Panc1 (cell line): Measurements from ENCODE around the gene PRDX6. TPM values are rescaled to one million over a fixed set of nuclear protein-coding genes. Genes with fewer than 3 reads are reported as not detected.

Experiments
- ATAC-seq: fragments of 200-7000 bp; cut with Tn5 transposase; 2 replicates; pipeline ENCODE4 v1.9.1; 2020; ENCODE audit warnings: mild to moderate bottlenecking, moderate library complexity
- BruUV-seq: library from RNA; stranded (reverse); fragments of 400-500 nt; replicated peaks from 2 replicates; lab custom pipeline; 2021; lab: Mats Ljungman, UMichigan
- CTCF ChIA-PET: fragments of 300-600 bp; sonication (Branson Sonifier 250); formaldehyde crosslinking; loops from one replicate; lab custom pipeline; 2022; ENCODE audit warnings: antibody characterized with exemption; lab: Charles Lee
- POLR2A ChIA-PET: fragments of 300-600 bp; sonication (Branson Sonifier 250); formaldehyde crosslinking; loops from one replicate; lab custom pipeline; 2022; ENCODE audit warnings: antibody characterized with exemption; lab: Charles Lee
- DNase-seq: peaks from one replicate; pipeline ENCODE4 v3.0.0-alpha.2; 2010; ENCODE audit warnings: low read depth, low spot score
- H3K27ac ChIP-seq: 2 replicates; pipeline ENCODE4 v1.5.1; 2011; ENCODE audit warnings: mild to moderate bottlenecking, low read length, inconsistent platforms
- H3K27me3 ChIP-seq: fragments of 200-500 bp; sonication (Bioruptor generic); 2 replicates; pipeline ENCODE4 v1.6.0; 2014; ENCODE audit warnings: low read length, inconsistent platforms; ENCODE audit not compliant: control insufficient read depth, insufficient read depth
- H3K36me3 ChIP-seq: fragments of 200-500 bp; sonication (Bioruptor generic); 2 replicates; pipeline ENCODE4 v1.5.1; 2014; ENCODE audit warnings: inconsistent platforms, mild to moderate bottlenecking, low read length, moderate library complexity; ENCODE audit not compliant: control insufficient read depth, insufficient read depth
- H3K4me1 ChIP-seq: 2 replicates; pipeline ENCODE4 v1.5.1; 2011; ENCODE audit warnings: inconsistent platforms, mild to moderate bottlenecking, low read length, moderate library complexity; ENCODE audit not compliant: control insufficient read depth, insufficient read depth
- H3K4me3 ChIP-seq, 2 experiments: 2 replicates each; pipeline ENCODE4 v1.5.1; 2011 to 2012; ENCODE audit warnings: low read depth in 2 of 2, low read length in 2 of 2, mild to moderate bottlenecking in 2 of 2, inconsistent platforms in 1 of 2, moderate library complexity in 1 of 2
- H3K9me3 ChIP-seq: fragments of 200-500 bp; sonication (Bioruptor generic); 2 replicates; pipeline ENCODE4 v1.5.1; 2014; ENCODE audit warnings: low read depth, mild to moderate bottlenecking, inconsistent platforms, low read length, moderate library complexity; ENCODE audit not compliant: control insufficient read depth, insufficient read depth
- POLR2AphosphoS5 ChIP-seq: IDR thresholded peaks from 2 replicates; pipeline ENCODE4 v1.6.1; 2012; ENCODE audit warnings: mild to moderate bottlenecking, low read depth, low read length, moderate library complexity
- SIN3A ChIP-seq: IDR thresholded peaks from 2 replicates; pipeline ENCODE4 v1.6.1; 2012; ENCODE audit warnings: low read depth, mild to moderate bottlenecking, low read length, moderate library complexity, borderline replicate concordance; ENCODE audit not compliant: insufficient read depth
- TCF7L2 ChIP-seq: IDR thresholded peaks from 2 replicates; pipeline ENCODE4 v1.6.1; 2011; ENCODE audit warnings: mild to moderate bottlenecking, low read depth, low read length, inconsistent platforms
- in situ Hi-C: cut with HindIII; loops from 2 replicates; pipeline ENCODE4 v1.10.0; 2016; ENCODE audit warnings: low sequenced_read_pairs, low pct_unique_long_range_greater_than_20kb
- intact Hi-C: fragments of 100-400 bp; cut with micrococcal nuclease; formaldehyde crosslinking; loops from one replicate; pipeline ENCODE4 v1.10.0; 2022; ENCODE audit not compliant: unreplicated experiment
- total RNA-seq: library from RNA; stranded (reverse); gene quantifications from one replicate; pipeline ENCODE4 v1.2.1, GENCODE V29; 2021; ENCODE audit not compliant: unreplicated experiment
- TF ChIP-seq, protein P1 (sequence below): fragments of 450-650 bp; IDR thresholded peaks from 2 replicates; pipeline ENCODE4 v1.5.1; 2017; ENCODE audit warnings: mild to moderate bottlenecking
- TF ChIP-seq, protein P2 (sequence below), 2 experiments: IDR thresholded peaks; 2 replicates each; pipeline ENCODE4 v1.6.1; 2011 to 2012; ENCODE audit warnings: low read depth in 2 of 2, control low read depth in 1 of 2, low read length in 1 of 2, mild to moderate bottlenecking in 1 of 2, moderate library complexity in 1 of 2; ENCODE audit not compliant: insufficient read depth in 1 of 2

PRDX6 gene
- total RNA-seq, 1 experiment from 2014 or later = 157 TPM

DNA sequence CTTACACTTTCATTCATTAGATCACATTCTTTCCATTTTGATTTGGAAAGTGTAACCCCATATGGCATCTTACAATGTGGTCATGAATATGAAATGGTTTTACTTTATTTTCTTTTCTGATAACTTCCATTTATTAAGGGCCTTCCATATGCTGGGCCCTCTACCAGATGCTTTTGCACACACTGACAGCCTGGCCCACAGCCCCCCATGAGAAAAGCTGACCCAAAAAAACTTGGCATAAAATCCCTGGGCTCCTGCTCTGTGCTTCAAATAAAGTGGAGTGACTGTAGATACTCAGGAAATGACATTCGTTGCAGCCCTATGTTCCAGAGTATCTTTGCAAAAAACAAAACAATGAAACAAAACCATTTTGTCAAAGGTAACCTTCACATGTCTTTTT lies 48.8 kb downstream of the PRDX6 start:
- no peak for ATAC-seq
- no peaks in the 10 kb centered on the region for H3K4me1 ChIP-seq
- no peak for DNase-seq
- in situ Hi-C loops (no loop called here), intact Hi-C loops (no loop called here)
- CTCF ChIA-PET = no interaction called here
- TF ChIP-seq POLR2AphosphoS5 (no peak), SIN3A (no peak), TCF7L2 (no peak)
- TF ChIP-seq, protein P1, sequence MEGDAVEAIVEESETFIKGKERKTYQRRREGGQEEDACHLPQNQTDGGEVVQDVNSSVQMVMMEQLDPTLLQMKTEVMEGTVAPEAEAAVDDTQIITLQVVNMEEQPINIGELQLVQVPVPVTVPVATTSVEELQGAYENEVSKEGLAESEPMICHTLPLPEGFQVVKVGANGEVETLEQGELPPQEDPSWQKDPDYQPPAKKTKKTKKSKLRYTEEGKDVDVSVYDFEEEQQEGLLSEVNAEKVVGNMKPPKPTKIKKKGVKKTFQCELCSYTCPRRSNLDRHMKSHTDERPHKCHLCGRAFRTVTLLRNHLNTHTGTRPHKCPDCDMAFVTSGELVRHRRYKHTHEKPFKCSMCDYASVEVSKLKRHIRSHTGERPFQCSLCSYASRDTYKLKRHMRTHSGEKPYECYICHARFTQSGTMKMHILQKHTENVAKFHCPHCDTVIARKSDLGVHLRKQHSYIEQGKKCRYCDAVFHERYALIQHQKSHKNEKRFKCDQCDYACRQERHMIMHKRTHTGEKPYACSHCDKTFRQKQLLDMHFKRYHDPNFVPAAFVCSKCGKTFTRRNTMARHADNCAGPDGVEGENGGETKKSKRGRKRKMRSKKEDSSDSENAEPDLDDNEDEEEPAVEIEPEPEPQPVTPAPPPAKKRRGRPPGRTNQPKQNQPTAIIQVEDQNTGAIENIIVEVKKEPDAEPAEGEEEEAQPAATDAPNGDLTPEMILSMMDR = no peak
- TF ChIP-seq, protein P2, sequence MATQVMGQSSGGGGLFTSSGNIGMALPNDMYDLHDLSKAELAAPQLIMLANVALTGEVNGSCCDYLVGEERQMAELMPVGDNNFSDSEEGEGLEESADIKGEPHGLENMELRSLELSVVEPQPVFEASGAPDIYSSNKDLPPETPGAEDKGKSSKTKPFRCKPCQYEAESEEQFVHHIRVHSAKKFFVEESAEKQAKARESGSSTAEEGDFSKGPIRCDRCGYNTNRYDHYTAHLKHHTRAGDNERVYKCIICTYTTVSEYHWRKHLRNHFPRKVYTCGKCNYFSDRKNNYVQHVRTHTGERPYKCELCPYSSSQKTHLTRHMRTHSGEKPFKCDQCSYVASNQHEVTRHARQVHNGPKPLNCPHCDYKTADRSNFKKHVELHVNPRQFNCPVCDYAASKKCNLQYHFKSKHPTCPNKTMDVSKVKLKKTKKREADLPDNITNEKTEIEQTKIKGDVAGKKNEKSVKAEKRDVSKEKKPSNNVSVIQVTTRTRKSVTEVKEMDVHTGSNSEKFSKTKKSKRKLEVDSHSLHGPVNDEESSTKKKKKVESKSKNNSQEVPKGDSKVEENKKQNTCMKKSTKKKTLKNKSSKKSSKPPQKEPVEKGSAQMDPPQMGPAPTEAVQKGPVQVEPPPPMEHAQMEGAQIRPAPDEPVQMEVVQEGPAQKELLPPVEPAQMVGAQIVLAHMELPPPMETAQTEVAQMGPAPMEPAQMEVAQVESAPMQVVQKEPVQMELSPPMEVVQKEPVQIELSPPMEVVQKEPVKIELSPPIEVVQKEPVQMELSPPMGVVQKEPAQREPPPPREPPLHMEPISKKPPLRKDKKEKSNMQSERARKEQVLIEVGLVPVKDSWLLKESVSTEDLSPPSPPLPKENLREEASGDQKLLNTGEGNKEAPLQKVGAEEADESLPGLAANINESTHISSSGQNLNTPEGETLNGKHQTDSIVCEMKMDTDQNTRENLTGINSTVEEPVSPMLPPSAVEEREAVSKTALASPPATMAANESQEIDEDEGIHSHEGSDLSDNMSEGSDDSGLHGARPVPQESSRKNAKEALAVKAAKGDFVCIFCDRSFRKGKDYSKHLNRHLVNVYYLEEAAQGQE (IDR thresholded peaks at IDR 0.05; ENCODE audit: insufficient read depth in 1 of 2, low read depth in 2 of 2, low read length in 1 of 2) = no peak
- H3K27me3 ChIP-seq = no peaks in the 10 kb centered on the region; the same call in 1 of the 2 replicates
- no peaks in the 10 kb centered on the region for H3K9me3 ChIP-seq
- H3K4me3 ChIP-seq = no peak overlapping the region
- BruUV-seq = no TSS peak
- POLR2A ChIA-PET = no interaction called here
- no peaks in the 10 kb centered on the region for H3K36me3 ChIP-seq
- no peak overlapping the region for H3K27ac ChIP-seq

DNA sequence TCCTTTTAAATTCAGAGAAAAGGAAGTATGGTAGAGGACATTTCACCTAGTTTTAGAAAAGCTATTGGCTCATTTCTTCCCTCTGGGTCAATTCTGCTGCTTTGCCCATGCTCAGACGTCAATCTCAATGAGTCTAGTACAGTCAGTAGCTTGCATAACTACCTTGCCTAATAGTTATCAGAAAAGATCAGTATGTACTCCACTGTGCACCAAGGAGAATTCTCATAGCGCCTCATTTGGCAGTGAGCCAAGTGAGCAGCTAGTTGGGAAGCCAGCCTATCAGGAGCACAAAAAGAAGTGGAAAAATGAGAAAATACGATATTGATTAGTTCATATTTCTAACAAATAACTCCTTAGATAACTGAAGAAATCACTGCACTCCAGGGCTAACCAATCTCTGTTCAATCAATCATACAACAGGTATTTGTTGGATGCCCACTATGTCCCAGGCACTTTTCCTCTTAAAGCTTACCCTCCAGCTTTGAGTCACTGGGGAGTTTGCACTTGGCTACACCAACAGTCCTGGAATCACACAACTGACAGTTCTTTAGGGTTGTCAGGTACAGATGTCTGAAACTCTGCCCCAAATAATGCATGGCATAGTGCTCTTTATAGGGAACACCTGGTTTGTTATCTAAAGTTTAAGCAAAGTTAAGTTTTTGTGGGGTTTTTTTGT lies 50.2 kb downstream of the PRDX6 start:
- Histone ChIP-seq H3K4me3 (no peak overlapping the region), H3K9me3 (no peaks in the 10 kb centered on the region), H3K27ac (no peak overlapping the region), H3K27me3 (no peaks in the 10 kb centered on the region; the same call in 1 of the 2 replicates), H3K4me1 (no peaks in the 10 kb centered on the region), H3K36me3 (no peaks in the 10 kb centered on the region)
- TF ChIP-seq, protein P2 (IDR thresholded peaks at IDR 0.05; ENCODE audit: insufficient read depth in 1 of 2, low read depth in 2 of 2, low read length in 1 of 2) = no peak
- no peak for TF ChIP-seq TCF7L2
- TF ChIP-seq, protein P1 = no peak
- no peak for TF ChIP-seq SIN3A
- TF ChIP-seq POLR2AphosphoS5 = no peak
- no TSS peak for BruUV-seq
- DNase-seq (no peak), ATAC-seq (no peak)
- ChIA-PET CTCF (no interaction called here), POLR2A (no interaction called here)
- in situ Hi-C loops = no loop called here
- intact Hi-C loops = no loop called here
